ENCODE results near the gene RAPGEF5. TPM values are rescaled to one million over a fixed set of nuclear protein-coding genes. Genes with fewer than 3 reads are reported as not detected.
"Not testable (repeated sequence)": the region's sequence is repeated elsewhere in the genome, so short reads cannot be mapped to it uniquely, and the experiment has no call there.

Gene RAPGEF5
- total and polyA plus RNA-seq, 8 donors: 1.5 to 190 (median 12.7) TPM

GRCh38 chr7:22082553-22082885 lies 274.4 kb downstream of the RAPGEF5 start:
- DNase-seq: no peak
- no peak for TF ChIP-seq EP300 (IDR thresholded peaks at IDR 0.05)
- no peak for TF ChIP-seq POLR2AphosphoS5 (IDR thresholded peaks at IDR 0.05)
- no peak for TF ChIP-seq CTCF (IDR thresholded peaks at IDR 0.05)
- TF ChIP-seq POLR2A (IDR thresholded peaks at IDR 0.05): no peak
- Histone ChIP-seq H3K27me3 (peaks cover 0 to 29% (median 0%) of the 10 kb centered on the region in 3 donors), H3K27ac (peak overlapping the region; percentile 81 to 88 (median 84)), H3K4me3 (peak overlapping the region; percentile 59 to 66 (median 64)), H3K36me3 (no peaks in the 10 kb centered on the region), H3K4me1 (peaks cover 5 to 18% (median 9%) of the 10 kb centered on the region in 4 donors), H3K9me3 (peaks cover 0 to 4% (median 0%) of the 10 kb centered on the region in 4 donors)
- 5 to 7% (median 6%) methylated on average over 10 of the region's 10 CpGs for WGBS, 5 donors
- intact Hi-C loops (cut with DNase I; ENCODE audit: low total_unique reads): no loop called here

GRCh38 chr7:22080219-22080618 lies 276.7 kb downstream of the RAPGEF5 start:
- H3K27ac ChIP-seq; H3K9me3 ChIP-seq; H3K4me3 ChIP-seq; H3K36me3 ChIP-seq; intact Hi-C loops (cut with DNase I; ENCODE audit: low total_unique reads); DNase-seq: not testable (repeated sequence)
- peaks cover 0 to 35% (median 0%) of the 10 kb centered on the region in 3 donors for H3K27me3 ChIP-seq
- H3K4me1 ChIP-seq: peaks cover 5 to 18% (median 9%) of the 10 kb centered on the region in 4 donors
- 86 to 94% (median 91%) methylated on average over 8 of the region's 8 CpGs for WGBS, 5 donors

- H3K9me3 ChIP-seq; intact Hi-C loops (cut with DNase I; ENCODE audit: low total_unique reads); H3K36me3 ChIP-seq; H3K27ac ChIP-seq; H3K4me3 ChIP-seq; DNase-seq: not testable (repeated sequence)
- H3K27me3 ChIP-seq: peaks cover 0 to 35% (median 0%) of the 10 kb centered on the region in 3 donors
- 77 to 89% (median 80%) methylated on average over 6 of the region's 6 CpGs for WGBS, 5 donors
- peaks cover 5 to 15% (median 9%) of the 10 kb centered on the region in 4 donors for H3K4me1 ChIP-seq
Measured at GRCh38 chr7:22078872-22079271, 278.1 kb downstream of the RAPGEF5 start.

GRCh38 chr7:22075561-22075960 lies 281.4 kb downstream of the RAPGEF5 start:
- peak in 1 of 2 donors; percentile 46 for DNase-seq
- H3K27ac ChIP-seq: no peak overlapping the region
- TF ChIP-seq POLR2AphosphoS5 (IDR thresholded peaks at IDR 0.05) (no peak), POLR2A (IDR thresholded peaks at IDR 0.05) (no peak), EP300 (IDR thresholded peaks at IDR 0.05) (no peak), CTCF (IDR thresholded peaks at IDR 0.05) (no peak)
- no peak overlapping the region for H3K4me3 ChIP-seq
- peaks cover 0 to 4% (median 0%) of the 10 kb centered on the region in 4 donors for H3K9me3 ChIP-seq
- H3K27me3 ChIP-seq: peaks cover 0 to 26% (median 0%) of the 10 kb centered on the region in 3 donors
- intact Hi-C loops (cut with DNase I; ENCODE audit: low total_unique reads): no loop called here
- no peaks in the 10 kb centered on the region for H3K4me1 ChIP-seq
- WGBS, 5 donors: 67 to 84% (median 76%) methylated on average over 2 of the region's 2 CpGs
- no peaks in the 10 kb centered on the region for H3K36me3 ChIP-seq

GRCh38 chr7:22074897-22075296 lies 282.1 kb downstream of the RAPGEF5 start:
- Histone ChIP-seq H3K36me3 (no peaks in the 10 kb centered on the region), H3K4me1 (no peaks in the 10 kb centered on the region), H3K4me3 (no peak overlapping the region), H3K27ac (no peak overlapping the region), H3K9me3 (no peaks in the 10 kb centered on the region), H3K27me3 (peaks cover 0 to 21% (median 0%) of the 10 kb centered on the region in 3 donors)
- intact Hi-C loops (cut with DNase I; ENCODE audit: low total_unique reads): no loop called here
- peak in 1 of 2 donors; percentile 39 for DNase-seq
- WGBS, 5 donors: 66 to 70% (median 69%) methylated on average over 3 of the region's 3 CpGs
- TF ChIP-seq POLR2AphosphoS5 (IDR thresholded peaks at IDR 0.05) (no peak), EP300 (IDR thresholded peaks at IDR 0.05) (no peak), POLR2A (IDR thresholded peaks at IDR 0.05) (no peak), CTCF (IDR thresholded peaks at IDR 0.05) (no peak)

Small RNA genes within 50 kb of the gene (small RNA-seq; reads per million reads assigned to genes)
- 0 to 0.10 (median 0) reads per million in 4 donors for gene RNA5SP227

Other genes starting within 250 kb of the RAPGEF5 start
- 1 to 10 TPM in 1 of 5 donors, not detected in 4; 1.6 TPM for gene STEAP1B, start 143.0 kb upstream of the RAPGEF5 start, total RNA-seq
- under 1 TPM in 1 of 3 donors, not detected in 2; 0.13 TPM for gene STEAP1B, start 143.0 kb upstream of the RAPGEF5 start, polyA plus RNA-seq

Data from stomach (tissue), 9 donors.